Measurements from ENCODE around the gene SLC27A2. TPM values are rescaled to one million over a fixed set of nuclear protein-coding genes. Genes with fewer than 3 reads are reported as not detected.
A peak's percentile ranks its signal among the peaks of the same experiment; 100 is the strongest.

Gene SLC27A2
- total RNA-seq, 1 donor from 2014 or later: 0.96 TPM

DNA sequence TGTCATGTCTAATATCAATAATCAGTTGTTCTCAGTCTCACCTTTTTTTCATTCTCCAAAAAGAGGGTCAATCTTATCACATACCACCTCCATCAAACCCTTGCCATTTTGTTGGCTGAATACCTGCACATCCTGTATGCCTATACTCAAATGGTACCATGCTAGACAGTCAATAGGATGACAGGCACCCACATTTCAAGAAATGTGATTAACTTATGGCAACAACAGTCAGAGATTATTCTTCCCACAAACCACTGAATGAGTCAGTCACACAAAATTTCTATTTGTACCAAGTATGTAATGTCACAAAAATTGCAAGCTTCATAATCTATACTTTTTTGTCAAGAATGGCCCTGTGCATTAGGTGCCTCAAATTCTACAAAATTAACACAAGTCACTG is 5.1 kb upstream of the SLC27A2 start:
- no peak overlapping the region for H3K4me3 ChIP-seq
- H3K27me3 ChIP-seq: peaks cover 13% of the 10 kb centered on the region
- H3K4me1 ChIP-seq: peaks cover 4% of the 10 kb centered on the region
- no peak for DNase-seq
- no peak for ATAC-seq
- no peaks in the 10 kb centered on the region for H3K9me3 ChIP-seq
- H3K36me3 ChIP-seq: no peaks in the 10 kb centered on the region
- TF ChIP-seq, protein P1, sequence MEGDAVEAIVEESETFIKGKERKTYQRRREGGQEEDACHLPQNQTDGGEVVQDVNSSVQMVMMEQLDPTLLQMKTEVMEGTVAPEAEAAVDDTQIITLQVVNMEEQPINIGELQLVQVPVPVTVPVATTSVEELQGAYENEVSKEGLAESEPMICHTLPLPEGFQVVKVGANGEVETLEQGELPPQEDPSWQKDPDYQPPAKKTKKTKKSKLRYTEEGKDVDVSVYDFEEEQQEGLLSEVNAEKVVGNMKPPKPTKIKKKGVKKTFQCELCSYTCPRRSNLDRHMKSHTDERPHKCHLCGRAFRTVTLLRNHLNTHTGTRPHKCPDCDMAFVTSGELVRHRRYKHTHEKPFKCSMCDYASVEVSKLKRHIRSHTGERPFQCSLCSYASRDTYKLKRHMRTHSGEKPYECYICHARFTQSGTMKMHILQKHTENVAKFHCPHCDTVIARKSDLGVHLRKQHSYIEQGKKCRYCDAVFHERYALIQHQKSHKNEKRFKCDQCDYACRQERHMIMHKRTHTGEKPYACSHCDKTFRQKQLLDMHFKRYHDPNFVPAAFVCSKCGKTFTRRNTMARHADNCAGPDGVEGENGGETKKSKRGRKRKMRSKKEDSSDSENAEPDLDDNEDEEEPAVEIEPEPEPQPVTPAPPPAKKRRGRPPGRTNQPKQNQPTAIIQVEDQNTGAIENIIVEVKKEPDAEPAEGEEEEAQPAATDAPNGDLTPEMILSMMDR (IDR thresholded peaks at IDR 0.05): no peak
- intact Hi-C loops (cut with DNase I): no loop called here
- no peak overlapping the region for H3K27ac ChIP-seq

DNA sequence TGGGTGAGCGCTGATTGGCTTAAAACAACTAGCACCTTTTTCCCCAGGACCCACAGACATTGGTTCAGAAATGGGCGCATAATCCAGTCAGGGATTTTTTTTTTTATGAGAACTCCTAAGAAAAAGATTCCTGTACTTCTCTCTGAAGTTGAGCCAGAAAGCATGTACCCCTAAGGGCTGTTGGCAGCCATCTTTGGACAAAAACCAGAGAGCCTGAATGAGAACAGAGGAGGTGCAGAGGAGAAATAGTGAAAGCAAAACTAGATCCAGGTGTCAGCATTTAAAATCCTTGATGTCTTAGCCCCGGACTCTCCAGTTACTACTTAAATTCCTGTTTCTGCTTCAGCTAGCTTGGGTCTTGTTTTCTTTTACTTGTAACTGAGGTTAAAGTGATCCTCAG is 1.9 kb upstream of the SLC27A2 start:
- peaks cover 23% of the 10 kb centered on the region for H3K27me3 ChIP-seq
- H3K27ac ChIP-seq: no peak overlapping the region
- TF ChIP-seq, protein P1 (IDR thresholded peaks at IDR 0.05): no peak
- H3K4me1 ChIP-seq: peaks cover 5% of the 10 kb centered on the region
- H3K9me3 ChIP-seq: no peaks in the 10 kb centered on the region
- intact Hi-C loops (cut with DNase I): no loop called here
- no peak for DNase-seq
- no peaks in the 10 kb centered on the region for H3K36me3 ChIP-seq
- no peak for ATAC-seq
- no peak overlapping the region for H3K4me3 ChIP-seq

DNA sequence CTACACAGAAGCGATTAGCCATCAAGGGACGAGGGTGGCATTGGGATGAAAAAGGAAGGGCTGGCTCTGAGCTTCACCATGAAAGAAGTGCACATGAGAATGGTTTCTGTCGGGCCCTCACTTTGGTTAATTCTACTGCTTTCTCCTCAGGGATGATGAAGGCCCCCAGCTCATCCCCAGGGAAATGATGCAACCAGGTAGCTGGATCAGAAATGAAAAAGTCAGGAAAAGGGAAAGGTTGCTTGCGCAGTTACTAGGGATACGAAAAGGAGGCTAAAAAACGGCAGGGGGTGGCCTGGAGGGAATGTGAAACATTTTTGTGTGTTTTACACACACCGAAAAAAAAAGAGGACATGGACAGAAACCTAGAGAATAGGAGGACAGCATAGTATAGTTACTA is 1.4 kb upstream of the SLC27A2 start:
- TF ChIP-seq, protein P1 (IDR thresholded peaks at IDR 0.05): no peak
- Histone ChIP-seq H3K36me3 (no peaks in the 10 kb centered on the region), H3K4me1 (peaks cover 5% of the 10 kb centered on the region), H3K4me3 (no peak overlapping the region), H3K27ac (no peak overlapping the region), H3K27me3 (peaks cover 23% of the 10 kb centered on the region), H3K9me3 (no peaks in the 10 kb centered on the region)
- intact Hi-C loops (cut with DNase I): no loop called here
- no peak for ATAC-seq
- no peak for DNase-seq

DNA sequence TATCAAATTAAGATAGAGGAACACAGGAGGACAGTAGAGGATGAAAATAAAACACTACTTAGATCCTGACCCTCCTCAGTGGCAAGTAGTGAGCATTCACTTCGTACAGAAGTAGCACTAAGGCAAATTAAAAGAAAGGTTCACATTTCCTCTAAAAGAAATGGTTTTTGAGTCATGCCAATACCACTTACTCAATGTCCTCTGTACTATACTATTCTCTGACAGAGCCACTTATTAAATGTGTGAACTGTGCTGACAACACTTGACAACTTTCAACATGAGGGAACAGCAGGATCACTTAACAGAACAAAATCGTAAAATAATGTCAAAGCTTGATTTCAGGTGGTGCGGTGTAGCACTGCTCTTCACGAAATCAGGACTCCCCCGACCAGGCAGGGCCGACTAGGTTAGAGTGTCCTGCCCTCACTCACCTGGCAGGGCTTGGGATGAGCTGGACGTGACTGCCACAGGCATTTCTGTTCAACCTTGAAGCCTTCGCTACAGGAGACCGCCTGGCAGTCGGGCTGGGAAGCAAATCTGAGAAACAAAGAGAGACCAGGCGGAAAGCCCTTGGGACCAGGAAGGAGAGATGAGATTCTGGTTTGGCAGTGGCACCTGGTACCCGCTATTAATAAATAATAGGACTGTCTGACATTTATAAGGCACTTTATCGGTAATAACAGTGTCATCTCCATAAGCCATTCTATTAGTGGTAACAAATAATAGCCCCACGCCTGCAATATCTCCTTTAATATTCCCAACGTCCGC is 611 bp upstream of the SLC27A2 start:
- no peaks in the 10 kb centered on the region for H3K36me3 ChIP-seq
- intact Hi-C loops (cut with DNase I): no loop called here
- H3K27me3 ChIP-seq: peaks cover 23% of the 10 kb centered on the region
- TF ChIP-seq, protein P1 (IDR thresholded peaks at IDR 0.05): no peak
- no peak for ATAC-seq
- peaks cover 5% of the 10 kb centered on the region for H3K4me1 ChIP-seq
- no peak overlapping the region for H3K27ac ChIP-seq
- no peaks in the 10 kb centered on the region for H3K9me3 ChIP-seq
- no peak for DNase-seq
- H3K4me3 ChIP-seq: peak overlapping the region; percentile 58

DNA sequence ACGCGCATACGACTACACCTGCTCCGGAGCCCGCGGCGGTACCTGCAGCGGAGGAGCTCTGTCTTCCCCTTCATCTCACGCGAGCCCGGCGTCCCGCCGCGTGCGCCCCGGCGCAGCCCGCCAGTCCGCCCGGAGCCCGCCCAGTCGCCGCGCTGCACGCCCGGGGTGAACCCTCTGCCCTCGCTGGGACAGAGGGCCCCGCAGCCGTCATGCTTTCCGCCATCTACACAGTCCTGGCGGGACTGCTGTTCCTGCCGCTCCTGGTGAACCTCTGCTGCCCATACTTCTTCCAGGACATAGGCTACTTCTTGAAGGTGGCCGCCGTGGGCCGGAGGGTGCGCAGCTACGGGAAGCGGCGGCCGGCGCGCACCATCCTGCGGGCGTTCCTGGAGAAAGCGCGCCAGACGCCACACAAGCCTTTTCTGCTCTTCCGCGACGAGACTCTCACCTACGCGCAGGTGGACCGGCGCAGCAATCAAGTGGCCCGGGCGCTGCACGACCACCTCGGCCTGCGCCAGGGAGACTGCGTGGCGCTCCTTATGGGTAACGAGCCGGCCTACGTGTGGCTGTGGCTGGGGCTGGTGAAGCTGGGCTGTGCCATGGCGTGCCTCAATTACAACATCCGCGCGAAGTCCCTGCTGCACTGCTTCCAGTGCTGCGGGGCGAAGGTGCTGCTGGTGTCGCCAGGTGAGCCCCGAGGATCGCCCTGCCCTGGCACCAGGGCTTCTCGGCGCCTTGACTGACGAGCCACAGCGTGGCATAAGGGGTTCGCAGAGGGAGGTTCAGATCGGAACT is 420 bp downstream of the SLC27A2 start:
- peaks cover 23% of the 10 kb centered on the region for H3K27me3 ChIP-seq
- peaks cover 5% of the 10 kb centered on the region for H3K4me1 ChIP-seq
- no peaks in the 10 kb centered on the region for H3K9me3 ChIP-seq
- peak overlapping the region; percentile 58 for H3K4me3 ChIP-seq
- ATAC-seq (peak; percentile 71), DNase-seq (peak; percentile 76)
- TF ChIP-seq, protein P1 (IDR thresholded peaks at IDR 0.05): no peak
- H3K36me3 ChIP-seq: no peaks in the 10 kb centered on the region
- intact Hi-C loops (cut with DNase I): no loop called here
- no peak overlapping the region for H3K27ac ChIP-seq

Measured in upper lobe of right lung (tissue), 1 donor.